T-helper 2 cell (primary cell): ENCODE results near the gene LKAAEAR1.

Experiments
- DNase-seq, 5 experiments: peaks; one replicate each; pipeline versions ENCODE4 v3.0.0 to v3.0.0-alpha.2; 2012 to 2022

The LKAAEAR1 gene

DNA sequence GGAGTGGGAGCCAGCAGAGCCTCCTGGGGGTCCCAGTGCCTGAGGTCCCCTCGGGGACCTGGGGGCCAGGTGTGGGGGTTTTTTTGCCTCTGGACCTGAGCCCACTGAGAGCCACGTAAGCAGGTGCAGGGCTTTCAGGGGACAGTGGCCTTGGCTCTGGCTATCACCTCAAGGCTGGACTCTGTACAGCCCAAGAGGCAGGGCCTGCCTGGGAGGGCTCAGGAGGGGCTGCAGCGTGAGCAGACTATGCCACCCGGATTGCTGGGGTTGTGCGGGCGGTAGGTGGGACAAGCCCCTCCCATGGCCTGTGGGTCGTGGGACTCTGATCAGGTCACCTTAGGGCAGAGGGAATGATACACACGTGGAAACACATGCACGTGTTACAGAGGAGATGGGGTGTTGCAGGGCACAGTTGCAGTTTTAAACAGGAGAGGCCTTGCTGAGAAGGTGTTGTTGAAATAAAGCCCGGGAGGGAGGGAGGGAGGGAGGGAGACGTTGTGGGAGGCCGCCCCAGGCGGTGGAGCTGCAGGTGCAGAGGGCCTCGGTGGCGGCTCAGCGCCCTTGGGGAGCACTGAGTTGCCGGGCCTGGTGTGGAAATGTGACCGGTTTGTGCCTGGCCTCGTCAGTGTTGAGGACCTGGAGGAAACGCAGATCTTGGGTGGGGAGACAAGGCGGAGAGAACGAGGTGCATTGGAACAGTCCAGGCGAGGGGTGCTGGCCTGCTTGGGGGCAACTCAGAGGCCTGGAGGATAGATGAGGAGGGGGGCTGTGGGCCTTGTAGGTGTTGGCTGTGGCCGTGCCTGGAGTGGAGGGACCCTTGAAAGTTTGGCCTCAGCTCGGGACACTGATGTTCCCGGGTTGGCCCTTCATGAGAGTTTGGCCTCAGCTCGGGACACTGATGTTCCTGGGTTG is 18.9 kb downstream of the LKAAEAR1 start:
- DNase-seq: peak in 1 of 5 experiments; percentile 38

DNA sequence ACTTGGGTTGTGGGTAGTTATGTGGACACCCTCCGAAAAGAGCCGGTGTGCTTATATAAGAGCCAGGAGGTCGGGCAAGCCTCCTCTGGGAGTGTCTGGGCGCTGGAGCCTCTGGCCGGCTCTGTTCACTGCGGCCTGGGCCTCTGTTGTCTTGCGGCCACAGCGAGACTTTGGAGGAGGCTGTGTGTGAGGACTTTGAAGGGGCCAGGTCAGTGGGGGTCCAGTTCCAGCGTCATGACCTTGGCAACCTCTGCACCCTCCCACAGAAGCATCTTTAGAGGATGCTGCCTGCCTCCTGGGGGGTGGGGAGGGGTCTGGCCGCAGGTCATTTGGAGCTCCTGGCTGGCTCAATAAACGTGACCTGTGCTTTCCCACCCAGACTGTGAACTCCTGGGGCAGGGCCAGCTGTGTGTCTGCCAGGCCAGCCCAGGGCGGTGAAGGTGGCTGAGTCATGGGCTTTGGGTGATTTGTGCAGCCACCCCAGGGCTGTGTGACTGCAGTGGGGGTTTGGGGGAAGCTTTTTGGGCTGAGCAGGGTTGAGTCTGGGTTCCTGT is 20.0 kb downstream of the LKAAEAR1 start:
- DNase-seq: no peak

DNA sequence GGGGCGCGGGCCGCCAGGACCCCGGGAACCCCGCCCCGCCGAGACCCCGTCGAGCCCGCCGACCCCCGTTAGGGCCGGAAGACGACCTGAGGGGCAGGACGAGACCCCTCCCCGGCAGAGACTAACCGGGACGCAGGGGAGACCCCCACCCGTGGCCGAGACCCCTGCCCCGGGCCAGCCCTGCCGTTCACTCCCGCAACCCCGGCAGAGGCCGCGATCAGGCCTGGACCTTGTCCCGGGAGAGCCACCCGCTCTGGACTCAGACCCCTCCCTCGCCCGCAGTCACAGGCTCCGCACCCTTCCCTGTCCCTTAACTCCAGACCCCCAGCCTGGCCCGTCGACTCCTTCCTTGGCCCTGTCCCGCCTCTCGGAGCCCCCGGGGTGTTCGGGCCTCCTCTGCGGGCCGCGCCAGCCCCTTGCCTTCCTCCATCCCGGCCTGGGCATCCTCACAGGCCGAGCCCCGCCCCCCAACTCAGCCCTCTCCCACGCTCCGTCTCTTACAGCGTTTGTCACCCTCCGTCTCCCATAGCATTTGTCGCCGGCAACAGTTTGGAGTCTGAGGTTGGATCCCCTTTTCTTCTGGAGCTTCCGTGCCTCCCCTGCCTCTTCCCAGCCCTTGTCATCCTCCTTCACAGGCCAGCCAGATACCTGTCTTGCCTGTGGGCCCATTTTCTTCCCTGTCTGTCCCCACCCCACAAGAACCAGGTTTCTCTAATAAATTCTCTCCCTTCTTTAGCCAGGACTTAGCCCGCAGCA is 20.6 kb downstream of the LKAAEAR1 start:
- no peak for DNase-seq

DNA sequence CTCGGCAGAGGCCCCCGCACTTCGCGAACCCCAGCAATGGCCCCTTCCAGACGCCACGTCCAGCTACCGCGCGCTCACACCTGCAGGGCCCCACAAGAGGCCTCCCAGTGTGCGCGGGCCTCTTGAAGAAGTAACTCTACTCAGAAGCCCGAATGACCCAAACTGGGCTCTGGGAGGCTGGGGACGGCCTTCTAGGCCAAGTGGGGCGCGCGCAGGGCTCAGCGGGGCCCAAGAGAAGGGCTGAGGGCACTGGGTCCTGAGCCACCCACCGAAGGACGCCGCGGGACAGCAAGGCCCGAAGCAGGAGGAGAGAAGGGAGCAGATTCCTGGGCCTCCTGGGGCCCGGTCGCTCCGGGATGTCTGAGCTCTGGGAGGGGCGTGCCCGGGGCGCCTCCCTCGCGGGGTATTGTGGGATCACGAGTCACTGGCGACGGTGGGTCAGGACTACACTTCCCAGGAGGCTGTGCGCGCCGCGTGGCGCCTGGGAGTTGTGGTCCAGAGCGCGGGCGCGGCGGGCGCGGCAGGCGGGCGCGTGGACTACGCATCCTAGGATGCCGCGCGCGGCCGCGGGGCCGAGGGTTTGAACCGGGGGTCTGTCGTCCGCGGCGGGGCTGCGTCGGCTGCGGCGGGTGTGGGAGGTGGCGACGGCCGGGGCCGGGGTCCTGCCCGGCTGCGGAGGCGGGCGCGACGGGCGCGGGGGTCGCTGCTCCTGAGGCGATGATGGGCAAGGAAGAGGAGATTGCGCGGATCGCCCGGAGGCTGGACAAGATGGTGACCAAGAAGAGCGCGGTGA is 21.4 kb downstream of the LKAAEAR1 start, which contains the start of gene TCEA2:
Gene TCEA2 (plus strand): TSS at position 603 of the 793 bp plus-strand sequence. CDS start 115 bp downstream, at position 718.
- DNase-seq: peak; percentile 81 to 97 (median 90)

DNA sequence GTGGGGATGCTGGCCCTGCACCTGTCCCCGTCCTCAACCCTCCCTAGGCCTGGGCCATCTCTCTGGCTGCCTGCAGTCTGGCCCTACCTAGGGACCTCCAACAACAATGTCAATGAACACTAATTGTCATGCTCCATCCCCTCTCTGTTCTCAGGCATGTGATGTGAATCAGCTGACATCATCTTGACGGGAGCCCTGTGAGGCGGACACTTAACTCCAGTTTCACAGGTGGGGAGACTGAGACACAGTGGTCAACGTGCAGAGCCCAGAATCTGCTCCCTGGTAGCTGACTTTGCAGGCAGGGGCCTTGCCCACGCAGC is 22.0 kb downstream of the LKAAEAR1 start:
- no peak for DNase-seq

DNA sequence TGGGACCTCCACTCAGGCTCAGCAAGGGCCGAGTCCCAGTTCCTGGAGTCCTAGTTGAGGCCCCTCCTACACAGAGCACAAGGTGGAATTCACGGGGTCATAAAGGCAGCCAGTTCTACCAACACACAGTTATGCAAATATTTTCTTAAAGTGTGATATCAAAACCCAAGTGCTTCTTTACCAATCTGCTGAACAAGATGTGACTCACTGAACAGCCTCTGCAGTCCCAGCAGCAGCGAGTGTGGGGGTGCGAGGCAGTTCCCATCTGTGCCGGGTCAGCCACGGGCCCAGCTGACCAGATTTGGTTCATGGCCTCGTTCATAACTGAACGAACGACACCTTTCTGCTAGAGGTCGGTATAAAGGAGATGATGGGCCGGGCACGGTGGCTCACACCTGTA is 25.7 kb downstream of the LKAAEAR1 start:
- DNase-seq: no peak

DNA sequence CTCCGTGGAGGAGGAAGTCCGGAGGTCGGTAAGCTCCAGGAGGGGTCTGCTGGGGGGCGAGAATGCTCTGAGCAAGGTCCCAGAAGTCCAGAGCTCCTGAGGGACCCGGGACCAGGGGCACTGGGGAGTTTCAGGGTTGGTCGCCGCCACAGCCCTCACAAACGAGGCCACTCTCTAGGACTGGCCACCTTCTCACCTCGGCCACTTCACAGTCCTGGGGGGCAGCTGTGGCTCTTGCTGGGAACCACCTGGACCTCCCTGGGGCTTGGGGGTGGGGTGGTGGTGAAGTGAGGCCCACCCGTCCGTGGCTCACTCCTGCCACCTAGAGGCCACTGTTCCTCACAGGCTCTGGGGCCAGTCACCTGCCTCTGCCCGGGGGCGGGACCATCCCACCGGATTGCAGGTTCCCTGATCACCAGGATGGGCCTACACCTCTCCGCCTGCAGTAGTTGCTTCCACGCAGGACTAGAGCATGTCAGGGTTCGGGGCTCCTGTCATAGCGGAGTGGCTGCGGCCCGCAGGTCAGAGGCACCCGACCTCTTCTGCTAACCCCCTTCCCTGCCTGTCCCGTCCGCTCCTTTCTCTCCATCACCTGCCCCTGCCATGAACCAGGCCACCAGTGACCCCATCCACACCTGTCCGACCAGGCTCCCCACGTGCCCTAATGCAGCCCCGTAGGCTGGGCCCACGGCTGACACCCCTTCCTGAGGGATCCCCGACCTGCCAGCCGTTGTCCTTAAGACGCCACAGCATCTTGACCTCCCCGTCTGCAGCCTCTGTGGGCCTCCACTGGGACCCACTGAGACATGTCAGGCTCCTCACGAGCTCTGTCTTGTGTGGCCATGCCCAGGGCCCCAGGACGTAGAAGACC is 26.3 kb downstream of the LKAAEAR1 start:
- peak; percentile 51 to 76 (median 69) for DNase-seq

DNA sequence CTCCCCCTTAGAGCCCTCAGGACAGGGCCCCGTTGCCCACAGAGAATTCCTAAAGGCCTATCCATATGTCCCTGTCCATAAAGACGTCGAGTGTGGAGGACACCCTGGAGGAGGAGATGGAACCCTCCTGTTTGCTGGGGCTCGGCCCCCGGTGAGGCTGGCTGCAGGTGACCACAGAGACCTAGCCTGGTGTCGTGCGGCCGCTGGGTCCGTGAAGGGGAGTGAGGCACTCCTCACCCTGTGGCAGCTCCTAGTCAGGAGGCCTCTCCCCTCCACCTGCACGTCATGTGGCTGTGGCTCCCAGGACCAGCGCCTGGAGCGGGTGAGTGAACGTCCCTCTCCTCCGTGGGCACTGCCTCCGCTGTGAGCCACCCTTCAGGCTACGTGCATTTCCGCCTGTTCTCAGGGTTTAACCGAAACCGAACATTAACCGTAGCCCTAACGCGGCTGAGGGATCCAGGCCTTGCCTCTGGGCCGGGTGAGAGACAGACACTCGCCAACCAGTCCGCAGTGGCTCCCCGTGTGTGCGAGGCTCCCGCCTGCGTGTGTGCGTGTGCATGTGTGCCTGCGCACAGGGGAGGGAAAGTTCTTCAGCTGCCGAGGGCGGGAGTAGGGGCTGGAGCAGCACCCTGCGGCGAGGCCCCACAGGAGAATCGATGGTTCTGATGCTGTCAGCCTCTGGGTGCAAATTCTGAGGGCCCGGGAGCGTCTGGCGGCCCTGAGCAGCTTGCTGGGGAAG is 27.1 kb downstream of the LKAAEAR1 start:
- peak in 1 of 5 experiments; percentile 54 for DNase-seq

DNA sequence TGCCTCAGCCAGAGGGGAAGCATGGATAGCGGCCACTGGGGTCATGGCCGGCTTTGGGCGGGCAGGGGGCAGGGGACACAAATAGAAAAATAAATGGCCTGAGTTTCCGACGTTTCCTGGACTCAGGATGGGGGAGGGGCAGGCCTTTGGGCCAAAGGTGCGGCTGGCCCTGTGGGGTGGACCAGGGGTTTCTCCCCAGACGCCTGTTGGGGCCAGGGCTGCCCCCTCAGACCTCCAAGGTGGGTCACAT is 27.6 kb downstream of the LKAAEAR1 start:
- no peak for DNase-seq

DNA sequence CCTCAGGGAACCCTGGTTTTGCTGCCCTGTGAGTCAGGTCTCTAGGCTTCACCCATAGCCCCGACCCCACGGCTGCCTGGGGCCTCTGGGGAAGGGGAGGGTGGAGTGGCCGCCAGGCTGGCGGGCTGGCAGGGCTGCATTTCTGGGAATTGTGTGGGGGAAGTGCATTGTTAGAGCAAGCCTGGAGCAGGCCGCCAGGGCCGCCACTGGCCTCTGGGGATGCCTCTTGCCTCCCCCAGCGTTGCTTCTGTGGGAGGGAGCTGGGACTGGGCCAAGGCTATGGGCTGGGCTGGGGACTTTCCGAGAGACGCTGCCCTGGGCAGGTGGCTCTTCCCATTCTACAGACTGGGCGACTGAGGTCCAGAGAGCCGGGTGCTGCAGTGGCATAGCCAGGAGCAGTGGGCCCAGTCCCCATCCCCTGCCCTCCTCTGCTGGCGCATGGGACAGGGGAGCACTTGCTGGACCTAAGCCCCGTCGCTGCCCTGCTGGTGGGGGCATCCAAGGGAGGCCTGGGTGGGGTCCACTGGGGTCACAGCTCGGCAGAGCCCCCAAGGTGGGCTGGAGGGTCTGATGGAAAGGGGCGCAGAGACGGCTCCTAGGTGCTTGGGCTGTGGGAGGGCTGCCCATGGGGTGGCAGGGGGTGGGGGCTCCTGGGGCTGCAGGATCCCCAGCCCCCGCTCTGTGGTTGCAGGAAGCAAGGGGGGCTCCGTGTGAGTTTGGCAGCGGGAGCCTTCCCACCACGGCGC is 28.1 kb downstream of the LKAAEAR1 start:
- no peak for DNase-seq

DNA sequence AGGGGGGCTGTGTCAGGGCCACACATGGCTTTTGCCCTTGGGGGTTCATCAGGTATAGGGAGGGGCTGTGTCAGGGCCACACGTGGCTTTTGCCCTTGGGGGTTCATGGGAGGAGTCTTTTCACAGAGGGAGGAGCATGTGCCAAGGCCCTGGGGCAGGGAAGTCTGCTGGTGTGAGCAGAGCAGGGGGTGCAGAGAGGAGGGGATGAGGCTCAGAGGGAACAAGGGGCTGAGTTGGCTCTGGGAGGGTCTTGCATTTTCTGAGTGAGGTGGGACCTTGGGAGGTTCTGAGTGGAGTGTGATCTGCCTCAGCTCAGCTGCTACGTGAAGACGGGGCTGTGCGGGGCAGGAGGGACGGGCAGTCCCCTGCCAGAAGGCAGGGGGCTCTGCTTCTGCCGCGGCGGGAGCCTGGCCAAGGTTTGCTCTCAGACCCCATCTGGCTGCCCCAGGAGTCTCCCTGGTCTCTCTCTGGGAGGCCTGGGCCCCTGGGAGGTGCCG is 28.8 kb downstream of the LKAAEAR1 start:
- no peak for DNase-seq

DNA sequence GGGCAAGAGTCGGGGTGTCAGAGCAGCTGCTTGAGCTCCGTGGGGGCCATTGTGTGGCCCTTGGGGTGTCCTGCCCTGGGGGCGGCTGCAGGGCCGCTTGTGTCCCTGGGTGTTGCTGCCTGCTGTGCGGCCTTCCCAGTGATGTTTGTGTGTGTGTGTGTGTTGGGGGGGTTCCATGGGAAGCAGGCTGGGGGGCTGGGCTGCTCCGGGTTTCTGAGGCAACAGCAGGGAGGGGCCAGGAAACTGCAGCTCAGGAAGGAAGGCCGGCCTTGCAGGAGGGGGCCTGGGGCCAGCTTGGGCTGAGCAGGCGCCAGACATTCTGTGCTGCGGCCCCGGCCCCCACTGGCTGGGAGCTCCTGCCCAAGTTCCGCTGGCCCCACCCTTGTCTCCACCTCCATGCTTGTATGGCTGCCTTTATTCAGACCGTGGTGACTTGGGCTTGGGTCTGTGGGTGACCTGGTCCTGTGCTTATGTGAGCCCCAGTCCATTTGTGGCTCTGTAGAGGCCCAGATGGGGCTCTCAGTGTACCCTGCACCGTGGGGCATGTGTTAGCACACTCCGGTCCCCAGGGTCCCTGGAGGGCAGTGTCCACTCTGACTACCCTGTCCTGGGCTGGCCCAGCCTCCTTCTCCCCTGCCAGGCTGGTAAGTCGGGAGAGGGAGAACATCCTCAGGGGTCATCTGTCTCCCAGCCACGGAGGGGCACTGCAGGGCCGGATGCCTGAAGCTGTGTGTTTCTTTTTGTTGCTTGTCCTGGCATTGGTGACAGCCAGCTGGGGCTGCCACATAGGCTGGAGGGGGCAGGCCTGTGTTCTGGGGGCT is 30.1 kb downstream of the LKAAEAR1 start:
- DNase-seq: no peak

DNA sequence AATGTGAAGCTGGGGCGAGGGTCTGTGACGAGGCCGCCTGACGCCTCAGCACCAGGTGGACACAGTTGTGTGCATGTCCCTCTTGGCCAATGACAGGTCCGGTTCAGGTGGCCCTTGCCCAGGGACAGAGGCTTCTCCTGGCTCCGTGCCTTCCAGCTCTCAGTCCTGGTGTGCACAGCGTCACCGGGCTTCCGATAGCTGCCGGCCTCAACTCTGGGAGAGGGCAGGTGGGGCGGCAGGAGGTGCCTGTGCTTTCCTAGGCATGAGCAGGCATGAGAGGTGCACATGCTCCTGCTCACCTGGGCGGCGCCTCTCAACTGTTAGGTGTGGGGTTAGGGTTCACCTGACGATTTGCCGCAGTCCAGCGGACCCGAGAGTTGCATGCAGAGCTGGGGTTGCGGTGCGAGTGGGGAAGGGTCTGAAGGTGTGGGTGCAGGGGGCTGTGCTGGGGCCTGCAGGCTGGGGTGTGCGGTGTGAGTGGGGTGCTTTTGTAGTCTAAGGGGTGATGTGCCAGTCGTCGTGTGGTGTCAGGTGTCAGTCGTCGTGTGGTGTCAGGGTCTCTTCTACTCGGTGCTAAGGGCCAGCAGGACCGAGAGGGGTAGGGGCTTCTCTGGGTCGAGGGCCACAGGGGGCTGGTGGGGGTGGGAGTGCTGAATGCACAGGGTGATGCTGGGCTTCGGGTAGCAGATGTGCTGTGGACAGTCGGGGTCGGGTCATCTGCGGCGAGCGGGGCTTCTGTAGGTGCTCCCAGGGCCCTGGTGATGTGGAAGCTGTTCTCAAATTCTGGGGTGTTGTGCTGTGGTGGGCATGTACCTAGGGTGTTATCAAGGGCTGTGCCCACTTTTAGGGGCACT is 31.0 kb downstream of the LKAAEAR1 start:
- DNase-seq: no peak

DNA sequence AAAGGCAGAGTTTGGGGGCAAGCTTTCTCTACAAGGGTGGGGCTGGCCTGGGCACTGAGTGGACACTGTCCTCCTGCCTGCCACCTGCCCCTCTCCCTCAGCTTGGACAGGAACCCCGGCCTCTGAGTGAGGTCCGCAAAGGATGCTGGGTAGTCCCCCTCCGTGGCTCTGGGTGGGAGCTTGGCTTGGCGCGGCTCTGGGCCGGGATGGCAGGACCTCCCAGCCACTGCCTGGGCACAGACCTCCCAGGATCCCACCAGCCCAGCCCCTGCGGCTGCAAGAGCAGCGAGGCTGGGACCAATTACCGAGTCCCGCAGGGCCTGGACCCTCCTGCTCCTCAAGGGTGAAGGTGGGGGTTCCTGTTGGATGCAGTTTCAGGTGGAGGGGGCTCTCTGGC is 31.9 kb downstream of the LKAAEAR1 start:
- no peak for DNase-seq

DNA sequence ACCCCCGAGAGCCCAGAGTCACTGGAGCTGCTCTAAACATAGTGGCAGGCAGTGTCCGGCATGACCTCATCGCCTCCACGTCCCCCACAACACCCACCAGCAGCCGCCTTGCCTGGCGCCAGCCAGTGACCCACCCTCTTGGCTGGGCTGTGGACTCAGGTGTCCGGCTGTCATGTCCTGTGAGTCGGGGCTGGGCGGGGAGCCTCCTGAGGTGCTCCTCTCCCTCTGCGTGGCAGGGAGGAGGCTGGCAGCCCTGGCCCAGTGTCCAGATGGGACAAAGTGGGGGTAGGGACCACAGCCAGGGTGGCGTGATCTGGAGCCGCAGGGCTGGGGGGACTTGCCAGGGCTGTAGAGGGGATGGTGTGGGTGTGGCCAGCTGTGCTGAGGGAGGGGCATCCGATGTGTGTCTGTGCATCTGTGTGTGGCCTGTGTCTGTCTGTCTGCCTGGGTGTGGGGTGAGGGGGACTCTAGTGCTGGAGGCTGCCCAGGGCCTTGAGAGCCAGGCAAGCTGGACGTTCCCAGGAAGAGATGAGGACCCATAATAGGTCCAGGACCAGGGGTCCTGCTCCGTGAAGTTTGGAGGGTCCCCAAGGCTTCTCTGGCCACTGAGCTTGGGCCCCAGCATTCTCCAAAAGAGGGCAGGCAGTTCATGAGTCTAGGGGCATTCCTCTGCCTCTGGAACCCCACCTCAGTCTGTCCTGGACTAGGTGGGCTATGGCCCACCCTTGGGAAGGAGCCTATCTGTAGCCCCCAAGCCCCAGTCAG is 32.5 kb downstream of the LKAAEAR1 start:
- no peak for DNase-seq

DNA sequence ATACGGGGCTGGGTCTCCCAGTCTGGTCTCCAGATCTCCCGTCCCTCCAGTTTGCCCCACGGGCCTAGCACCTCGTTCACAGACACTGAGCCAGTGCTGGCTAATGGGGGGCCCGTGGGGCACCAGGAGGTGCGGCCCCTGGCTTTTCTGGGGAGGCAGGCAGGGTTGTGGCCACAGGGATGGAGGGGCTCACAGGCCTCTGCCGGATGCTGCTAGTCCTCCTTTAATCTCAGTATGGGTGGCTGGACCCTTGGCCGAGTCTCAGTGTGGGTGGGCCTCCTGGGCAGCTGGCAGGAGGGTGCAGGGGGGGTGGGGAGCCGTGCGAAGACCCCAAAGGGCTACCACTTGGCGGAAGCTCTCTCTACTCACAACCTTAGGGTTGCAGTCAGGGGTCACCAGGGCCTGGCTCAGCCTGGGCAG is 33.2 kb downstream of the LKAAEAR1 start:
- DNase-seq: no peak

DNA sequence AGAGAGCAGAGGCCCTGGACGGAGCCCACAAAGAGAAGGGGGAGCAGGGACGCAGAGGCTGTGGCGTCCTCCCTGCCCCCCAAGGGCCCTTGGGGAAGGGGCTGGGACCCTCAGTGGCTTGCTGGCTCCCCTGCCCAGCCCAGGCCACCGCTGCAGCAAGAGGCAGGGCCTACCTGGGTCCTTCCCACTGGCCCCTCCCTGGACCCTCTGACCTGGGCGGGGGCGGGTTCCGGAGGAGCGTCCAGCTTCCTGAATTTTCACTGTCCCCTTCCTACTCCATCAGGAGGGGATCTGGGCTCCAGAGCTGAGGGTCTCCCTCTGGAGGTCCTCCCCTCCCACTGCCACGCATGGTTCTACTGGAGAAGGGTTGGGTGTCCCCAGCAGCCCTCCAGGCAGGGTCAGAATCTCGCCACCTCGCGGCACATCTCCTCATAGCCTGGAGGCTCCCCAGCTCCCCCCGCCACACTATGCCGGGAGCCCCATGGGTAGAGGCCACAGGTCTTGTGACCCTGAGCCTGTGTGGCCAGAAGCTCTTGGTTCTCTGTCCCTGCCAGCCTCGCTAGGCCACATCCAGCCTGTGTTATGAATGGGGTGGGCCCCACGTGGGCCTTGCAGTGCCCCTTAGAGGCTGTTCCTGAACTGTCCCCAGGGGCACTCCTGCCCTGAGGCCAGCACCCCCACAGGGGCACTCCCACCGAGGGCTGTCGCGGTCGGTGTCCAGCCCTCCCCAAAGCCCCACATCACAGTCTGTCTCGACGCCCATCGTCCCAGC is 33.8 kb downstream of the LKAAEAR1 start:
- no peak for DNase-seq
